GM18507 (cell line): ENCODE results near the gene JUN.

Experiments
- DNase-seq: peaks from one replicate; pipeline ENCODE4 v3.0.0; 2011; ENCODE audit warnings: low read depth; ENCODE audit not compliant: insufficient read length; ENCODE audit errors: extremely low spot score
- FAIRE-seq: peaks from 2 replicates; lab custom pipeline; 2011; peaks lifted over from hg19 to GRCh38; lab: Jason Lieb, UNC

Gene JUN

DNA sequence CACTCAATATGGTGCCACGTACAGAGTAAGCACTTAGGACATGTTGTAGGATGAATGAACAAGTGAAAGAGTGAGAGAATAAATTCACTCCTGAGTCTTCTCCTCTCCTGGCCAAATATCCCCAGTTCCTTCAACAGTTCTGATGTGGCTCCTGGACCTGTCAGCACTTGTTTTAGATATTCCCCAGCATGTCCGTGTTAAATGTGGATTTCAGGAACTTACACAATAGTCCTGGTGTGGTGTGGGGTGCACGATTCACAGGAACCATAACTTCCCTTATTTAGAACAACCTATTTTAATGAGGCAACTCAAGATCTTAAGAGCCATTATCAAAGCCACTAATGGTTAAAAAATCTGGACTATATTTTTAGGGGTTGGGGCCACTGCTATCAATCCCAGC, 45.0 kb downstream of the JUN start:
- DNase-seq = no peak
- FAIRE-seq = no peak

DNA sequence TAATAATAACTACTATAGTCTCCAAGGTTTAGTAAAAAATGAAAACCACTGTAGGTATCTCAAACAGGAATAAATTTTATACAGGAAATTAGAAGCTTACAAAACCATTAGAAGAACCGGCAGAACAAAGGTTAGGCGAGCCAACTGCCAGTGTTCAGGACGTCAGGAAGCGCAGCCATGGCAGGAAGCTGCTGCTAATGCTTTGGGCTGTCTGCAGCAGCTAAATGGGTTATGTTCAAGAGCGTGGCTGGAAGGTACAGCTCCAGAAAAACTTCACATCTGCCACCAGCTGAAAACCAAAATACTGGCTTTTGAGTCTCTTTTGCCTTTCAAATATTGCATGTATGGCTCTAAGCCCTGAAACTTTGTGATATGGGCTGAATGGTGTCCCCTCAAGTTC, 48.3 kb downstream of the JUN start:
- no peak for FAIRE-seq

DNA sequence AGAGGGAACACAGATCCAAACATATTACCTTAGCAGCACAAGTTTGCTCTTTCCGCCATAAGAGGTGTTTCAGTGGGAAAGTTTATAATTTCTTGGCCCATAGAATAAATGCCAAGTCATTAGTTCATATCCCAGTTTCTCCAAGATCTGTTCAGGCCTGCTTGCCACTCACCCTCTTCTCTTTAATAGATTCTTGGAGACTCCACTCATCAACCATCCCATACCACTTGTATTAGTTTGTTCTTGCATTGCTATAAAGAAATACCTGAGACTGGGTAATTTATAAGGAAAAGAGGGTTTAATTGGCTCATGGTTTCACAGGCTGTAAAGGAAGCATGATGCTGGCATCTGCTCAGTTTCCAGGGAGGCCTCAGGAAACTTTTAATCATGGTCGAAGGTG, 49.2 kb downstream of the JUN start:
- FAIRE-seq = no peak
- DNase-seq = no peak

More for the DNA sequence above, 48.3 kb downstream of the JUN start:
- no peak for DNase-seq

GRCh38 chr1:58732087-58732775, 51.6 kb downstream of the JUN start:
- FAIRE-seq (no peak), DNase-seq (no peak)
